AG04449 (cell line): ENCODE data around the gene LRP1B.
A peak's percentile ranks its signal among the peaks of the same experiment; 100 is the strongest.

Experiments
- CTCF ChIA-PET: fragments of 350-600 bp; formaldehyde crosslinking; extraction: SDS; loops from one replicate; lab custom pipeline; 2021; ENCODE audit warnings: antibody characterized with exemption; lab: Yijun Ruan, JAX
- POLR2A ChIA-PET: fragments of 400-600, 350-600 bp; formaldehyde crosslinking; extraction: SDS; loops from one replicate; lab custom pipeline; 2020; ENCODE audit warnings: antibody characterized with exemption, inconsistent platforms; lab: Yijun Ruan, JAX
- DNase-seq: peaks from one replicate; pipeline ENCODE4 v3.0.0-alpha.2; 2010; ENCODE audit warnings: low read depth, low spot score
- H3K4me3 ChIP-seq: 2 replicates; pipeline ENCODE4 v1.5.1; 2011; ENCODE audit warnings: low read depth, mild to moderate bottlenecking, control low read depth, low read length
- TF ChIP-seq, protein P1 (sequence below): IDR thresholded peaks from one replicate; pipeline ENCODE4 v1.5.1; 2011; ENCODE audit warnings: mild to moderate bottlenecking, moderate library complexity, low read length, control low read depth, inconsistent platforms; ENCODE audit not compliant: insufficient read depth; ENCODE audit errors: missing control alignments

The LRP1B gene

GRCh38 chr2:141957321-141957720 lies 173.5 kb downstream of the LRP1B start:
- TF ChIP-seq, protein P1, sequence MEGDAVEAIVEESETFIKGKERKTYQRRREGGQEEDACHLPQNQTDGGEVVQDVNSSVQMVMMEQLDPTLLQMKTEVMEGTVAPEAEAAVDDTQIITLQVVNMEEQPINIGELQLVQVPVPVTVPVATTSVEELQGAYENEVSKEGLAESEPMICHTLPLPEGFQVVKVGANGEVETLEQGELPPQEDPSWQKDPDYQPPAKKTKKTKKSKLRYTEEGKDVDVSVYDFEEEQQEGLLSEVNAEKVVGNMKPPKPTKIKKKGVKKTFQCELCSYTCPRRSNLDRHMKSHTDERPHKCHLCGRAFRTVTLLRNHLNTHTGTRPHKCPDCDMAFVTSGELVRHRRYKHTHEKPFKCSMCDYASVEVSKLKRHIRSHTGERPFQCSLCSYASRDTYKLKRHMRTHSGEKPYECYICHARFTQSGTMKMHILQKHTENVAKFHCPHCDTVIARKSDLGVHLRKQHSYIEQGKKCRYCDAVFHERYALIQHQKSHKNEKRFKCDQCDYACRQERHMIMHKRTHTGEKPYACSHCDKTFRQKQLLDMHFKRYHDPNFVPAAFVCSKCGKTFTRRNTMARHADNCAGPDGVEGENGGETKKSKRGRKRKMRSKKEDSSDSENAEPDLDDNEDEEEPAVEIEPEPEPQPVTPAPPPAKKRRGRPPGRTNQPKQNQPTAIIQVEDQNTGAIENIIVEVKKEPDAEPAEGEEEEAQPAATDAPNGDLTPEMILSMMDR: no peak
- DNase-seq: no peak
- ChIA-PET CTCF (no interaction called here), POLR2A (no interaction called here)
- H3K4me3 ChIP-seq: no peak overlapping the region

DNA sequence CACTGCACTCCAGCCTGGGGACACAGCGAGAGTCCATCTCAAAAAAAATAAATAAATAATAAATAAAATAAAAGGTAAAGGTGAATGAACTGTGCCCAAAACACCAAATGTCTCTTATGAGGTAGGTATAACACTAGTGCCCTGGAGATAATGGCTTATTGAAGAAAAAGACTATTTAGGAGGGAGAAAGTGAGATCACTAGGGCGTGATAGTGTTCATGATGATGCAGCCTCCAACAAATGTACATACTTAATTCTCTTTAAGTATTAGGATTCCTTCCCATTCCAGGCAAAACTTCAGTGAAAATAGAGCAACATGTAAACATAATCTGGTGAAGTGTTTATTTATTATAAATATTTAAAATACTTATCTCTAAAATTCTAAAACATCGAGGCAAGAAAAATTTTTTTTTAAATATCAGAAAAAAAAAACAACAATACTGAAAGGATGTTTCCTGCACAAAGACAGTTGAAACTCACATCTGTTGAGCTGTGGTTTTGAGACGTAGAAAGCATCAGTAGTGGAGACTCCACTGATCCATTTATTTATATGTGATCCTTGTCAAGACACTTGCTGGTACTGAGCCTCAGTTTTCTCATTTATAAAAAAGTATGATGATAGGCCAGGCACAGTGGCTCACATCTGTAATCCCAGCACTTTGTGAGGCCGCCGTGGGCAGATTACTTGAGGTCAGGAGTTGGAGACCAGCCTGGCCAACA lies 183.3 kb downstream of the LRP1B start:
- CTCF ChIA-PET: no interaction called here
- DNase-seq: no peak
- TF ChIP-seq, protein P1: no peak
- POLR2A ChIA-PET: no interaction called here
- no peak overlapping the region for H3K4me3 ChIP-seq

GRCh38 chr2:141946016-141946415 lies 184.8 kb downstream of the LRP1B start:
- DNase-seq: no peak
- TF ChIP-seq, protein P1: no peak
- CTCF ChIA-PET: no interaction called here
- POLR2A ChIA-PET: no interaction called here
- H3K4me3 ChIP-seq: no peak overlapping the region

GRCh38 chr2:141943918-141944317 lies 186.9 kb downstream of the LRP1B start:
- POLR2A ChIA-PET: interaction anchor here (0.7 kb wide), 1 partner anchor 19 kb away, joined by 3 read pairs; no protein-coding TSS in a partner anchor

DNA sequence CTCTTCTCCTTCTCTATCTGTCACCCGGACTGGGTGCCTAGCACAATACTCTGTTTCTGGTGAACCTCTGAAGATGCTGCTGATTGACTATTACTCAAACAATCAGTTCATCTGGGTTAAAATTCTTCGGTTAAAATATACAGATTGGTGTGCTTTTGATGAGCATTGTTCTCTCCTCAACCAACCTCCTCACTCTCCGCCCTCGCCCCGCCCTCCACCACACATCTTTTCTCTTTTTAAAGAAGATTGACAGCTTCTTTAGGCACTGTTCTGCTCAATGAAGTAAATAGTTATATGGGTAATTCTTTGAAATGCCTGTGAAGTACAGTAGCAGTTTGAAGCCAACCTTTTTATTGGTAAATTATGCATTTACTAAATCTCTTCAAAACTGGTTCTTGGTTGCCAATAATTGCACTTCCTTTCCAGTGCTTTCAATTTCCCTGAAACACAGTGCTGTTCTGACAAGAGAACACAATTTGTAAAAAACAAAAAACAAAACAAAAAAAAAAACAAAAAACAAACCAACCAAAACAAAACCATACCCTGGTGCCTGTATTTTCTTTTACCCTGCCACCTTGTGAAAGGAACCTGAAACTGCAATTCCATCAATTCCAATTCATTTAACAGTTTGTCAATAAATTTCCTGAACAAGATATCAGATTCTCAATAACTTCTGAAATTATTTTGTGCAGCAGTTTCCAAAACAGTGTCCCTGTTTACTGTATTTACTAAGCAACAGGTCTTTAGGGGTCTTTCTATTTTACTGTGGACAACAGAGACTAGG lies 188.6 kb downstream of the LRP1B start:
- ChIA-PET CTCF (no interaction called here), POLR2A (no interaction called here)
- DNase-seq: no peak
- H3K4me3 ChIP-seq: no peak overlapping the region
- TF ChIP-seq, protein P1: peak; percentile 0

More at GRCh38 chr2:141943918-141944317, 186.9 kb downstream of the LRP1B start:
- TF ChIP-seq, protein P1: no peak
- CTCF ChIA-PET: no interaction called here
- no peak overlapping the region for H3K4me3 ChIP-seq
- DNase-seq: no peak

DNA sequence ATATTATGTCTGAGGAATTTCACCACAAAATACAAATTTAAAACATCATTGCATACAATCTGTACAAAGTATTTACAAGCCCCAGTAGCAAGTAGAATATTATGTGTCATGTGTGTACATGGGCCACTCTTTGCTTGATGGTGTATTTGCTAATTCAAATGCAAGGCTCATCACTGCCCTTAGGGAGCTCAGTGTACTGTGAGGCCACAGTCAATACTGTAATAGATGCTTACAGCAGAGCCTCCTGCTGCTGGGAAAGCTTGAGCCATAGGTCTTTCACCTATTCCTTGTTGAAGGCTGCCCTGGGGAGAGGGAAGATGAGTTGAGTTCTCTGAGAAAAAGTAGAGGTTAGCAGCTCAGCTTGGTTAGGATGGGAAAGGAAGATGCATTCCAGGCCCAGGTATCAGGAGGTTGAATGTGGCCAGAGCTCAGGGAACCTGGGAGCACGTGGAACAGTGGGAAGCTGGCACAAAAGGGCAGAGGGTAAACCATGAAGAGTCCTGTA lies 189.6 kb downstream of the LRP1B start:
- POLR2A ChIA-PET: no interaction called here
- CTCF ChIA-PET: interaction anchor here (1.1 kb wide), 1 partner anchor 30 kb away, joined by 3 read pairs; no protein-coding TSS in a partner anchor
- TF ChIP-seq, protein P1: no peak
- H3K4me3 ChIP-seq: no peak overlapping the region
- no peak for DNase-seq
